Mesothelial cell of epicardium (in vitro differentiated cells): ENCODE results near the gene ESYT1. TPM values are rescaled to one million over a fixed set of nuclear protein-coding genes. Genes with fewer than 3 reads are reported as not detected.
"Not testable (repeated sequence)": the region's sequence is repeated elsewhere in the genome, so short reads cannot be mapped to it uniquely, and the experiment has no call there.

ENCODE experiments used
- DNase-seq, 2 experiments: peaks; one replicate each; pipeline ENCODE4 v3.0.0; 2021; ENCODE audit warnings: low spot score in 2 of 2; ENCODE audit not compliant: unreplicated experiment in 2 of 2
- H3K27ac Mint-ChIP-seq: 2 replicates; pipeline ENCODE4 v1.8.0; 2021; ENCODE audit warnings: mixed read lengths
- H3K27me3 Mint-ChIP-seq: 2 replicates; pipeline ENCODE4 v1.8.0; 2021; ENCODE audit warnings: low read depth, mixed read lengths
- H3K36me3 Mint-ChIP-seq: 2 replicates; pipeline ENCODE4 v1.8.0; 2021; ENCODE audit warnings: mixed read lengths
- H3K4me1 Mint-ChIP-seq: 2 replicates; pipeline ENCODE4 v1.8.0; 2021; ENCODE audit warnings: mixed read lengths
- H3K4me3 Mint-ChIP-seq: 2 replicates; pipeline ENCODE4 v1.8.0; 2021; ENCODE audit warnings: mild to moderate bottlenecking, moderate library complexity, mixed read lengths
- H3K9me3 Mint-ChIP-seq: 2 replicates; pipeline ENCODE4 v1.8.0; 2021; ENCODE audit warnings: mixed read lengths
- total RNA-seq: library from RNA; stranded (reverse); gene quantifications from 3 replicates; pipeline ENCODE4 v1.2.1, GENCODE V29; 2021
- TF ChIP-seq, protein P1 (sequence below): fragments of 200-600 bp; sonication (generic); IDR thresholded peaks from one replicate; pipeline ENCODE4 v1.5.0; 2021; ENCODE audit warnings: antibody characterized with exemption; ENCODE audit not compliant: unreplicated experiment

The ESYT1 gene
- total RNA-seq, 1 donor from 2014 or later: 64.7 TPM

DNA sequence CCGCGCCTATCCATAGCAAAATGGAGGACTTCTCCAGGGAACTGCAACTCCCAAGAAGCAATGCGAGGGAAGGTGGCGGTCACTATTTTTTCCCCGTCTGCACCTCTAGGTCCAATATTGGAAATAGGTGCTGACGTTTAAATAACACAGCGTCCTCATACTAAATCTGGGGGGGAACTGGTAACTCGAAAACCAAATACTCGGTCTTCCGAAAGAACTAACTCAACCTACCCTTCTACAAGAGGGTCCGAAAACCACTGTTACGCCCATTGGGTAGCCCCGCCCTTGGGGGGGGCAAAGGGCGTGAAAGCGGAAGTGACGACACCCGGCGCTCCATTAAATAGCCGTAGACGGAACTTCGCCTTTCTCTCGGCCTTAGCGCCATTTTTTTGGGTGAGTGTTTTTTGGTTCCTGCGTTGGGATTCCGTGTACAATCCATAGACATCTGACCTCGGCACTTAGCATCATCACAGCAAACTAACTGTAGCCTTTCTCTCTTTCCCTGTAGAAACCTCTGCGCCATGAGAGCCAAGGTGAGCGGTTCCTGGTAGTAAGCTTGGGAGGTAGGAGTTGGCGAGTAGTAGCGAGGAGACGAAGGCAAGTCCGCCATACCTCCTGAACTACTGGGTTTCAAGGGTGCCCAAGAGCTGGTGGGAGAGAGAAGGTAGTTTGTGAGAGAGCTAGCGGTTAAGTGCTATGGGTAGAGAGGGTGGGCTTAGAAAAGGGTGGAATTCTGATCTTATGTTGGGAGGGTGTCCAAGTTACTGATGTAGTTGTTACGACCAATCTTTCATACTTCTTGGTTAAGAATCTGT, 11.6 kb upstream of the ESYT1 start, which contains the start of gene RPL41:
Gene RPL41 (plus strand): TSS at position 367 of the 815 bp plus-strand sequence.
- no peaks in the 10 kb centered on the region for H3K27me3 Mint-ChIP-seq
- H3K9me3 Mint-ChIP-seq: no peaks in the 10 kb centered on the region
- DNase-seq: peak; percentile 85 to 97
- TF ChIP-seq, protein P1, sequence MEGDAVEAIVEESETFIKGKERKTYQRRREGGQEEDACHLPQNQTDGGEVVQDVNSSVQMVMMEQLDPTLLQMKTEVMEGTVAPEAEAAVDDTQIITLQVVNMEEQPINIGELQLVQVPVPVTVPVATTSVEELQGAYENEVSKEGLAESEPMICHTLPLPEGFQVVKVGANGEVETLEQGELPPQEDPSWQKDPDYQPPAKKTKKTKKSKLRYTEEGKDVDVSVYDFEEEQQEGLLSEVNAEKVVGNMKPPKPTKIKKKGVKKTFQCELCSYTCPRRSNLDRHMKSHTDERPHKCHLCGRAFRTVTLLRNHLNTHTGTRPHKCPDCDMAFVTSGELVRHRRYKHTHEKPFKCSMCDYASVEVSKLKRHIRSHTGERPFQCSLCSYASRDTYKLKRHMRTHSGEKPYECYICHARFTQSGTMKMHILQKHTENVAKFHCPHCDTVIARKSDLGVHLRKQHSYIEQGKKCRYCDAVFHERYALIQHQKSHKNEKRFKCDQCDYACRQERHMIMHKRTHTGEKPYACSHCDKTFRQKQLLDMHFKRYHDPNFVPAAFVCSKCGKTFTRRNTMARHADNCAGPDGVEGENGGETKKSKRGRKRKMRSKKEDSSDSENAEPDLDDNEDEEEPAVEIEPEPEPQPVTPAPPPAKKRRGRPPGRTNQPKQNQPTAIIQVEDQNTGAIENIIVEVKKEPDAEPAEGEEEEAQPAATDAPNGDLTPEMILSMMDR: no peak
- H3K36me3 Mint-ChIP-seq: peaks cover 14% of the 10 kb centered on the region
- H3K4me3 Mint-ChIP-seq: peak within 1 kb of the TSS; percentile 99
- H3K4me1 Mint-ChIP-seq: peaks cover 28% of the 10 kb centered on the region
- H3K27ac Mint-ChIP-seq: peak within 1 kb of the TSS; percentile 100

DNA sequence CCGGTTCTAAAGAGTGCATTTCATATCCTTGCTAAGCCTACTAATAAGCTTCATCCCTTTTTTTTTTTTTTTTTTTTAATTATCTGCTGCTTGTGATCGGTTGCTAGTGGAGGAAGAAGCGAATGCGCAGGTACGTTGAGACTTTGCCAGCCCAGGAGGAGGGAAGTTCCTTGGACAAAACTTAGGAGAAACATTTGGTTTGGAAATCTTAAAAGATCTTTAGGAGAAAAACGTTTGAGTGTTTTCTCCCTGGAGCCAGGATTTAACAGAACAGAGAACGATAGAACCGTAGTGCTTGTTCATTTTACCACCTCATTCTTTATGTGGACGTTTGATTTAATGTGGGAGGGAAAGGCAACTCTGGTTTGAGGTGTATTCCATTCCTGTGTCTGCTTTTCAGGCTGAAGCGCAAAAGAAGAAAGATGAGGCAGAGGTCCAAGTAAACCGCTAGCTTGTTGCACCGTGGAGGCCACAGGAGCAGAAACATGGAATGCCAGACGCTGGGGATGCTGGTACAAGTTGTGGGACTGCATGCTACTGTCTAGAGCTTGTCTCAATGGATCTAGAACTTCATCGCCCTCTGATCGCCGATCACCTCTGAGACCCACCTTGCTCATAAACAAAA, 10.9 kb upstream of the ESYT1 start:
- H3K9me3 Mint-ChIP-seq, H3K27me3 Mint-ChIP-seq, DNase-seq: not testable (repeated sequence)
- Mint-ChIP-seq H3K36me3 (peaks cover 14% of the 10 kb centered on the region), H3K4me1 (peaks cover 28% of the 10 kb centered on the region), H3K4me3 (peak overlapping the region; percentile 99), H3K27ac (peak overlapping the region; percentile 100)

DNA sequence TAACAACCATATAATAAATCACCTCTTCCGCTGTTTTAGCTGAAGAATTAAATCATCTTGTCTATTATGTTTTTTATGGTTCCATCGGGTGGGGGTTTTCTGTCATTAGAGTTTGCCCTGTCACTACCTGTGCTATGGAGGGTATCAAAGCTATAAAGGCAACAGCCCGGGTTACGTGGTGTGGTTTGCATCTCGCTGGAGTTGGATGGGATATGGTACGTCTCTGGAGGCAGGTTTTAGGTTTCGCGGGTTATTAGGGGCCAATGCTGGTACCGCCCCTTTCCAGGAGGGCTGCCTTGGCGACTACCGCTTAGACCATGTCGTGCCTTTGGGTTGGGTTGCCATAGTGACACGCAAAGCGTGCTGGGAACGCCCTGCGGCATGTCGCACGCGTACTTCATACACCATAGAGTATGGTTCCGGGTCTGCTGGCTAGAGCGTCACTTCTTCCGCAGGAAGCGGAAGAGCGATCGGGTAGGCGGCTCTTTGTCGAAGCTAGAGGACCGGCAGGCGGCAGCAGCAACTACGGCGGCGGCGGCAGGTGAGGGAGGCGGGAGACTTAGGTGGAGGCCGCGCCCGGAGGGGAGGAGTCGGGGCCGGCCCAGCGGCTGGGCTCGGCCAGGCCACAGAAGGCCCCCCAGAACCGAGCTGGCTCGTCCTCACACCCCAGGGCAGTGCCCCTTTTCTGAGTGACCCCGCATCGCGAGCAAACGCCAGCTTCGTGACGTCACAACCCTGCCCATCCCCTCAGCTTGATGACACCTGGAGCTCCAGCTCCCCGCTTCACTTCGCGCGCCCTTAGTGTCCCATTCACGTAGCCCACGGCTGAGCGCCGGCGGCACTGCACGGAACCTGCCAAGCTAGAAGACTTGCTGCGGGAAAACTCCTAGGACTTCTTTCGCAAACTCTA, 10.0 kb upstream of the ESYT1 start, which contains the start of gene ZC3H10:
Gene ZC3H10 (plus strand): TSS at position 489 of the 910 bp plus-strand sequence. CDS start 2,297 bp downstream, outside the sequence.
- Mint-ChIP-seq H3K27me3 (no peaks in the 10 kb centered on the region), H3K27ac (peak within 1 kb of the TSS; percentile 100), H3K36me3 (peaks cover 9% of the 10 kb centered on the region), H3K4me1 (peaks cover 28% of the 10 kb centered on the region), H3K4me3 (peak within 1 kb of the TSS; percentile 99), H3K9me3 (no peaks in the 10 kb centered on the region)
- TF ChIP-seq, protein P1: peak; percentile 32
- peak; percentile 87 to 94 for DNase-seq

DNA sequence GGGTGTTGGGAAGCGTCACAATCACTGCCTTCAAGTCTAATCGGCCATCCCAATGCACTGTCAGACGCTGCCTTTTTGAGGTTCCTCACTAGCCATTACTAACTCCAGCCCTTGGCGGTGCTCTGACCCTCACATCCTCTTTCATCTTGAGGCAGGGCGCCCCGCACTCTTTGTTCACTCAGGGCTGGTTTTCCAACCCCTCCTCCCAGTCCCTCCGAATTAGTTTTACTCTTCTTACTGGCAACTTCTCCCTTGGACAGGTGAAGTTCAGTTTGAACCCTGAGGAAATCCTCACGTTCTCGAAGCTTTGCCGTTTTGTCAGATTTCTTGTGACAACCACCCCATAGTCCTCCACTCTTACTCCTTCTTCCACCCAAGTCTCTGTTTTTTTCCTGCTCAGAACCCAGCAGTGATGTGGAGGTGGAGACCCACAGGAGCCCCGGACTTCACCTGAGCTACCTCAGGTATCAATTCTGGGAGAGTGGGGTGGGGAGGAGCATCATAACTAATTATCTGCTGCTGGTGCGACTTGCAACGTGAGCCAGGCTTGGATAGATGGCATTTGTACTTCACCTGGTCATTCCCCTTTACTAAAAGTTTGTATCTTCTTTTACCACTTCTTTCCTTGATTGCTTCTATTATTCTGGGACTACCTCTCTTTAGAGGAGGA, 9.2 kb upstream of the ESYT1 start:
- Mint-ChIP-seq H3K9me3 (no peaks in the 10 kb centered on the region), H3K4me3 (peak overlapping the region; percentile 99), H3K27ac (peak overlapping the region; percentile 100), H3K36me3 (peaks cover 2% of the 10 kb centered on the region), H3K4me1 (peaks cover 28% of the 10 kb centered on the region), H3K27me3 (no peaks in the 10 kb centered on the region)
- DNase-seq: no peak
- TF ChIP-seq, protein P1: no peak

DNA sequence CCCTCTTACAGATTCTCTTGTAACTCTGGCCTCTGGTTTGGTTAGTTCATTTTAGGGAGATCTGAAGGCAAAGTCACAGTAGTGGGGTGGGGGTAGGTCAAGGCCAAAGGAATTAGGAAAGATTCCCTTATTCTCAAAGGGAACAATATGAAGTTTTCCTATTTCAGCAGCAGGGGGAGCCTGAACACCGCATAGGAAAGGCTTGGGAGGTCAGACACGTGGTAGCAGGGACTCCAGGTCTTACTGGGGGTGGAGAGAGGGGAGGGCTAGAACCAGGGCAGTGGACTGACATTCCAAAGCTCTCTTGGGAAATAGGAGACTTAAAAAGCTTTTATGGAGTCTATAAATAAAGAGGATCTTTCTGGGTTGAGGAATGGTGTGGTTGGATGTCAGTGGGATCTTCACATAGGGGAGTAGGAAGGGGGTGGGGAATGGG, 8.7 kb upstream of the ESYT1 start:
- TF ChIP-seq, protein P1: peak; percentile 67
- Mint-ChIP-seq H3K9me3 (no peaks in the 10 kb centered on the region), H3K4me3 (peak overlapping the region; percentile 99), H3K36me3 (peaks cover 2% of the 10 kb centered on the region), H3K27me3 (no peaks in the 10 kb centered on the region), H3K27ac (peak overlapping the region; percentile 100), H3K4me1 (peaks cover 28% of the 10 kb centered on the region)
- peak in 1 of 2 experiments; percentile 54 for DNase-seq
